CD4-positive, CD25-positive, alpha-beta regulatory T cell (primary cell): ENCODE data around the gene UQCRH. TPM values are rescaled to one million over a fixed set of nuclear protein-coding genes. Genes with fewer than 3 reads are reported as not detected.
"Not testable (repeated sequence)": the region's sequence is repeated elsewhere in the genome, so short reads cannot be mapped to it uniquely, and the experiment has no call there.

Source experiments
- ATAC-seq, 2 donors: fragments of 150-1000 bp; cut with Tn5 transposase; one replicate each; pipeline ENCODE4 v1.10.0; 2021; ENCODE audit warnings: low read depth in 2 of 2, moderate number of reproducible peaks in 2 of 2, moderate library complexity in 1 of 2
- DNase-seq, 3 donors: peaks; one replicate each; pipeline versions ENCODE4 v3.0.0 to v3.0.0-alpha.2; 2012 to 2022; ENCODE audit warnings: mixed read lengths in 1 of 3
- H3K27ac ChIP-seq: one replicate; pipeline ENCODE4 v1.7.0; 2013; ENCODE audit warnings: mild to moderate bottlenecking, low read length; ENCODE audit not compliant: insufficient read depth, poor library complexity, severe bottlenecking
- H3K27me3 ChIP-seq: one replicate; pipeline ENCODE4 v1.7.0; 2013; ENCODE audit warnings: low read length; ENCODE audit not compliant: control insufficient read depth, insufficient read depth
- H3K36me3 ChIP-seq: one replicate; pipeline ENCODE4 v1.7.0; 2013; ENCODE audit warnings: mild to moderate bottlenecking, low read length, moderate library complexity; ENCODE audit not compliant: control insufficient read depth, insufficient read depth
- H3K4me1 ChIP-seq: 2 replicates; pipeline ENCODE4 v1.7.0; 2013; ENCODE audit warnings: mild to moderate bottlenecking, low read length; ENCODE audit not compliant: insufficient read depth, control insufficient read depth, poor library complexity, severe bottlenecking
- H3K4me3 ChIP-seq: one replicate; pipeline ENCODE4 v1.7.0; 2013; ENCODE audit warnings: low read depth, mild to moderate bottlenecking, low read length, moderate library complexity
- H3K9me3 ChIP-seq, 2 experiments: 1 replicate in 1 of 2; 2 replicates in 1 of 2; pipeline ENCODE4 v1.7.0; 2013; ENCODE audit warnings: low read length in 2 of 2, mild to moderate bottlenecking in 1 of 2, moderate library complexity in 1 of 2; ENCODE audit not compliant: control insufficient read depth in 2 of 2
- H3K27ac Mint-ChIP-seq, 3 donors: one replicate each; pipeline ENCODE4 v1.8.0; 2020 to 2022; ENCODE audit warnings: mild to moderate bottlenecking in 3 of 3, mixed read lengths in 3 of 3, moderate library complexity in 2 of 3
- H3K27me3 Mint-ChIP-seq: one replicate; pipeline ENCODE4 v1.8.0; 2022; ENCODE audit warnings: mild to moderate bottlenecking, mixed read lengths
- H3K36me3 Mint-ChIP-seq: one replicate; pipeline ENCODE4 v1.8.0; 2020; ENCODE audit warnings: mixed read lengths
- H3K4me1 Mint-ChIP-seq, 4 donors: one replicate each; pipeline ENCODE4 v1.8.0; 2020 to 2022; ENCODE audit warnings: mixed read lengths in 4 of 4, mild to moderate bottlenecking in 1 of 4
- H3K4me3 Mint-ChIP-seq, 4 donors: one replicate each; pipeline ENCODE4 v1.8.0; 2020 to 2022; ENCODE audit warnings: mild to moderate bottlenecking in 4 of 4, mixed read lengths in 4 of 4, moderate library complexity in 3 of 4
- H3K9me3 Mint-ChIP-seq, 7 donors: one replicate each; pipeline ENCODE4 v1.8.0; 2020 to 2022; ENCODE audit warnings: mixed read lengths in 7 of 7, mild to moderate bottlenecking in 3 of 7, moderate library complexity in 2 of 7
- polyA plus RNA-seq, 4 donors: library from polyadenylated mRNA; unstranded; fragments of 300-500 nt; fragmentation: Illumina TruSeq; gene quantifications; one replicate each; pipeline ENCODE4 v1.2.3, GENCODE V29; 2021
- total RNA-seq: library from RNA; stranded (reverse); gene quantifications from one replicate; pipeline ENCODE4 v1.2.3, GENCODE V29; 2022

The UQCRH gene
- total and polyA plus RNA-seq, 5 donors from 2014 or later: 120 to 357 (median 333) TPM

DNA sequence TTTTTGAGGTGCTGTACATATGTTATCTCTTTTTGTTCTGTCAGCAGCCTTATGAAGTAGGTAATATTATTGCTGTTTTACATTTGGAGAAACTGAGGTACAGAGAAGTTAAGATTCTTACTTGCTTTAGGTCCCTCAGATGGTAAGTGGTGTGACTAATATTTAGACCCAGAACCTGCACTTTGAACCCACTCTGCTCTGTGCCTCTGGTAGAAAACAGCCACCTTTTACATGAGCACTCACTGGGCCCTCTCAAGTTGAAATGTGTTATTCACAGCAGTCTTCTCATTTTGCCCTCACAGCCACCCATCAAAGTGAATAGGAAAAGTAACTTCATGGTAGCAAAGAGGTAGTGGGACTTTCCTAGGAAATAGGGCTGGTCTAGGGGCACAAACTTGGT is 41.8 kb downstream of the UQCRH start:
- ATAC-seq (no peak), DNase-seq (no peak)
- peaks cover 42% of the 10 kb centered on the region for H3K36me3 ChIP-seq
- Mint-ChIP-seq H3K4me1 (peaks cover 11 to 59% (median 40%) of the 10 kb centered on the region in 4 donors), H3K36me3 (peaks cover 46% of the 10 kb centered on the region), H3K4me3 (no peak overlapping the region), H3K9me3 (no peaks in the 10 kb centered on the region), H3K27ac (no peak overlapping the region), H3K27me3 (no peaks in the 10 kb centered on the region)
- H3K27ac ChIP-seq: no peak overlapping the region
- H3K27me3 ChIP-seq: no peaks in the 10 kb centered on the region
- no peak overlapping the region for H3K4me3 ChIP-seq
- H3K9me3 ChIP-seq: no peaks in the 10 kb centered on the region
- H3K4me1 ChIP-seq: peaks cover 13% of the 10 kb centered on the region

DNA sequence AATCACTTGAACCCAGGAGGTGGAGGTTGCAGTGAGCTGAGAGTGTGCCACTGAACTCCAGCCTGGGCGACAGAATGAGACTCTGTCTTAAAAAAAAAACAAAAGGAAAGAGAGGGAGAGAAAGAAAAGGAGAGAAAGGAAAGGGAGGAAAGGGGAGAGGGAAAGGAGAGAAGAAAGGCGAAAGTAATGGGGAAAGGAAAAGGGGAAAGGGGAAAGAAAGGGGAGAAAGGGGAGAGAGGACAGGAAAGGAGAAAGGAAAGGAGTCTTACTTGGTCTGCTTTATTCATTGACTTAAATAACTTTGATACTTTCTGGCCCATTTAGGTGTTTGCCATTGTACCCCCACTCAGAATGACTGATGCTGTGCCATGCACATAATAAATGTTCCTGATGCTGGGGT is 48.9 kb downstream of the UQCRH start:
- H3K36me3 ChIP-seq: peaks cover 54% of the 10 kb centered on the region
- H3K9me3 ChIP-seq: no peaks in the 10 kb centered on the region
- Mint-ChIP-seq H3K36me3 (peaks cover 45% of the 10 kb centered on the region), H3K27ac (peak overlapping the region in 1 of 3 donors; percentile 25), H3K27me3 (no peaks in the 10 kb centered on the region), H3K4me1 (peaks cover 6 to 9% (median 7%) of the 10 kb centered on the region in 4 donors), H3K9me3 (no peaks in the 10 kb centered on the region), H3K4me3 (no peak overlapping the region)
- no peaks in the 10 kb centered on the region for H3K27me3 ChIP-seq
- H3K4me1 ChIP-seq: no peaks in the 10 kb centered on the region
- H3K4me3 ChIP-seq: no peak overlapping the region
- no peak overlapping the region for H3K27ac ChIP-seq
- ATAC-seq (no peak), DNase-seq (no peak)

DNA sequence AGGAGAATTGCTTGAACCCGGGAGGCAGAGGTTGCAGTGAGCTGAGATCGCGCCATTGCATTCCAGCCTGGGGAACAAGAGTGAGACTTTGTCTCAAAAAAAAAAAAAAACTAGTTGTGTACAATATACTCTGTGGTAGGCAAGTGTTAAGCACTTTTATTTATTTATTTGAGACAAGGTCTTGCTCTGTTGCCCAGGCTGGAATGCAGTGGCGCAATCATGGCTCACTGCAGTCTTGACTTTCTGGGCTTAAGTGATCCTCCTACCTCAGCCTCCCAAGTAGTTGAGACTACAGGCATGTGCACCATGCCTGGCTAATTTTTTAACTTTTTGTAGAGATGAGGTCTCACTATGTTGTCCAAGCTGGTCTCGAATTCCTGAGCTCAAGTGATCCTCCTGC is 52.4 kb downstream of the UQCRH start:
- H3K4me3 ChIP-seq, H3K4me3 Mint-ChIP-seq, H3K27ac ChIP-seq, H3K9me3 ChIP-seq, DNase-seq, H3K4me1 ChIP-seq, ATAC-seq, H3K4me1 Mint-ChIP-seq, H3K27me3 ChIP-seq, H3K27ac Mint-ChIP-seq, H3K9me3 Mint-ChIP-seq, H3K27me3 Mint-ChIP-seq: not testable (repeated sequence)
- H3K36me3 ChIP-seq: peaks cover 52% of the 10 kb centered on the region
- H3K36me3 Mint-ChIP-seq: peaks cover 30% of the 10 kb centered on the region

DNA sequence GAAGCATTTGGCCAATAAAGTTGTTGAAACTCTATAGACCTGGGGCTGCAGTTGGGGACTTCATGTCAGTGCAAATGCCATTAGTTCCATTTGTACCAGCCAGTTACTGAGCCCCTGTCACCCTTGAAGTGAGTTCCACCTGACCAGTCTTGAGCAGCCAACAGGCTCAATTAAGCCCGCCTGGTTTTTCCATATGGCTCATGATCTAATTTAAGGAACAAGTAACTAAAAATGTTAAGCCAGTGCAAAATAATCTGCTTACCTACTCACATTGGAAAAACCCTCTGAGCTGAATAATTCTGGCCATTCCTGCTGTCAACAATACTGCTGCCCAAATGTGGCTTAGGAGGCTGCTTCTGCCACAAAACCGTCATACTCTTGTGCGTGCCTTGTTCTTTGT is 58.7 kb downstream of the UQCRH start:
- peaks cover 35% of the 10 kb centered on the region for H3K36me3 Mint-ChIP-seq

DNA sequence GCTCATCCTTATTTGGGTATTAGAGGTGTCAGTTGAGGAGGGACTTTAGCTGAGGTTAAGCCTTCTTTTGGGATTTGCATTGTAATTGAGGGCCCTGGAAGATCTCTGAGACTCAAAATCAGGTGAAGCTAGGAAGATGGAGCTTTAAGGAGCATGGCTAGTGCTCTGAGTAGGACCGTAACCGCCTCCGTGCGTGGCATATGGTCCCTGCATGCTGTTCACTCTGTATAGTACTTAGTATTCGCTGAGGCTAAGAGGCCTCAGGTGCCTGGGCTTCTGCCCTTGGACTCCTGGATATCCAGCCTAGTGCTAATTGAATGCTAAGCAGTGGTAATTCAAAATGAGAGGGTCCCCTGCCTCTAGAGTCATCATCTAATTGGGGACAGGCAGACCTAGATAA is 59.6 kb downstream of the UQCRH start:
- no peaks in the 10 kb centered on the region for H3K27me3 ChIP-seq
- H3K27ac ChIP-seq: no peak overlapping the region
- H3K4me1 Mint-ChIP-seq: no peaks in the 10 kb centered on the region
- H3K4me3 Mint-ChIP-seq: no peak overlapping the region
- H3K9me3 ChIP-seq: no peaks in the 10 kb centered on the region
- peak overlapping the region in 1 of 3 donors; percentile 27 for H3K27ac Mint-ChIP-seq
- peaks cover 60% of the 10 kb centered on the region for H3K36me3 ChIP-seq
- H3K36me3 Mint-ChIP-seq: peaks cover 36% of the 10 kb centered on the region
- DNase-seq: no peak
- no peak overlapping the region for H3K4me3 ChIP-seq
- no peaks in the 10 kb centered on the region for H3K9me3 Mint-ChIP-seq
- no peaks in the 10 kb centered on the region for H3K4me1 ChIP-seq
- no peaks in the 10 kb centered on the region for H3K27me3 Mint-ChIP-seq
- ATAC-seq: no peak

More for the DNA sequence above, 58.7 kb downstream of the UQCRH start:
- Histone ChIP-seq H3K27me3 (no peaks in the 10 kb centered on the region), H3K4me3 (no peak overlapping the region), H3K27ac (no peak overlapping the region), H3K36me3 (peaks cover 53% of the 10 kb centered on the region), H3K9me3 (no peaks in the 10 kb centered on the region), H3K4me1 (no peaks in the 10 kb centered on the region)
- DNase-seq (no peak), ATAC-seq (no peak)
- Mint-ChIP-seq H3K4me3 (no peak overlapping the region), H3K9me3 (no peaks in the 10 kb centered on the region), H3K4me1 (no peaks in the 10 kb centered on the region), H3K27me3 (no peaks in the 10 kb centered on the region), H3K27ac (no peak overlapping the region)

DNA sequence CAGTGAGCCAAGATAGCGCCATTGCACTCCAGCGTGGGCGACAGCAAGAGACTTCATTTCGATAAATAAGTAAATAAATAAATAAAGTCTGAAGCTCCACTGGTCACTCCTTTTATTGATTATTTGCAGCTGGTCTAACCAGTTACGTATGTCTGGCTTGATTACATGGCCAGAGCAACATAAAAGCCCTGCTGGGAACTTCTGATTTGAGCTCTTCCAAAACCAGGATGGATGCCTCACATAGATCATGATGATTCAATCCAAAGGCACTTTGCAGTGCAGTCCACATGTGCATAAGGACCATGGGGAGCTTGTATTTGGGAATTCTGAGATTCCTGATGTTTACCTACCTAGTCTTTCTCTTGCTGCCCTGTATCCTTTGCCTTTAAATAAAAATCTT is 61.1 kb downstream of the UQCRH start:
- Histone ChIP-seq H3K36me3 (peaks cover 56% of the 10 kb centered on the region), H3K27me3 (no peaks in the 10 kb centered on the region), H3K9me3 (no peaks in the 10 kb centered on the region), H3K27ac (no peak overlapping the region), H3K4me3 (no peak overlapping the region), H3K4me1 (no peaks in the 10 kb centered on the region)
- Mint-ChIP-seq H3K36me3 (peaks cover 45% of the 10 kb centered on the region), H3K4me3 (no peak overlapping the region), H3K4me1 (peaks cover 0 to 3% (median under 1%) of the 10 kb centered on the region in 4 donors), H3K9me3 (no peaks in the 10 kb centered on the region), H3K27ac (no peak overlapping the region), H3K27me3 (no peaks in the 10 kb centered on the region)
- DNase-seq (no peak), ATAC-seq (no peak)

DNA sequence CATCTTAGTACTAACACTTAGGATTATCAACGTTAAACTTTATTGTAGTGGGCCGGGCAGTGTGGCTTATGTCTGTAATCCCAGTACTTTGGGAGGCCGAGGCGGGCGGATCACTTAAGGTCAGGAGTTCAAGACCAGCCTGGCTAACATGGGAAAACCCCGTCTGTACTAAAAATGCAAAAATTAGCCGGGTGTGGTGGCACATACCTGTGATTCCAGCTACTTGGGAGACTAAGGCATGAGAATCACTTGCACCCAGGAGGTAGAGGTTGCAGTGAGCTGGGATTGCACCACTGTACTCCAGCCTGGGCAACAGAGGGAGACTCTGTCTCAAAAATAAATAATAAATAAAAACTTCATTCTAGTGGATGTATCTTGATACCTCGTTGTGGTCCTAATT is 62.3 kb downstream of the UQCRH start:
- not testable (repeated sequence) for H3K27me3 Mint-ChIP-seq, H3K4me1 Mint-ChIP-seq, H3K4me3 Mint-ChIP-seq, DNase-seq, H3K27ac Mint-ChIP-seq, ATAC-seq, H3K4me3 ChIP-seq, H3K27ac ChIP-seq, H3K9me3 ChIP-seq, H3K4me1 ChIP-seq, H3K27me3 ChIP-seq, H3K9me3 Mint-ChIP-seq
- peaks cover 52% of the 10 kb centered on the region for H3K36me3 ChIP-seq
- H3K36me3 Mint-ChIP-seq: peaks cover 41% of the 10 kb centered on the region
